PFSK-1 (cell line): ENCODE data around the gene GIMAP8.

Source experiments
- FOXP2 ChIP-seq: optimal IDR thresholded peaks from 2 replicates; pipeline ENCODE3; 2011; ENCODE audit warnings: borderline replicate concordance, control low read depth, inconsistent platforms; ENCODE audit not compliant: insufficient read depth; ENCODE audit errors: extremely low read length, extremely low read depth
- POLR2AphosphoS5 ChIP-seq: IDR thresholded peaks from 2 replicates; pipeline ENCODE4 v1.6.1; 2012; ENCODE audit warnings: low read depth, mild to moderate bottlenecking, control low read depth, low read length, moderate library complexity
- REST ChIP-seq, 2 experiments: IDR thresholded peaks; 2 replicates each; pipeline versions ENCODE4 v1.6.1 to v1.8.0; 2011 to 2012; ENCODE audit warnings: low read depth in 2 of 2, low read length in 2 of 2, control low read depth in 1 of 2, inconsistent platforms in 1 of 2, mild to moderate bottlenecking in 1 of 2, moderate library complexity in 1 of 2; ENCODE audit not compliant: insufficient read depth in 1 of 2
- SIN3A ChIP-seq: IDR thresholded peaks from 2 replicates; pipeline ENCODE4 v1.6.1; 2012; ENCODE audit warnings: mild to moderate bottlenecking, low read length, moderate library complexity, borderline replicate concordance; ENCODE audit not compliant: insufficient read depth
- TAF1 ChIP-seq: IDR thresholded peaks from 2 replicates; pipeline ENCODE4 v1.6.1; 2012; ENCODE audit warnings: low read length, control low read depth, borderline replicate concordance; ENCODE audit not compliant: insufficient read depth

The GIMAP8 gene

GRCh38 chr7:150412016-150412415 is 38.4 kb upstream of the GIMAP8 start:
- TF ChIP-seq FOXP2 (no peak), SIN3A (no peak), REST (IDR thresholded peaks at IDR 0.05; ENCODE audit: insufficient read depth in 1 of 2, low read depth in 2 of 2, low read length in 2 of 2) (no peak), TAF1 (no peak), POLR2AphosphoS5 (no peak)

DNA sequence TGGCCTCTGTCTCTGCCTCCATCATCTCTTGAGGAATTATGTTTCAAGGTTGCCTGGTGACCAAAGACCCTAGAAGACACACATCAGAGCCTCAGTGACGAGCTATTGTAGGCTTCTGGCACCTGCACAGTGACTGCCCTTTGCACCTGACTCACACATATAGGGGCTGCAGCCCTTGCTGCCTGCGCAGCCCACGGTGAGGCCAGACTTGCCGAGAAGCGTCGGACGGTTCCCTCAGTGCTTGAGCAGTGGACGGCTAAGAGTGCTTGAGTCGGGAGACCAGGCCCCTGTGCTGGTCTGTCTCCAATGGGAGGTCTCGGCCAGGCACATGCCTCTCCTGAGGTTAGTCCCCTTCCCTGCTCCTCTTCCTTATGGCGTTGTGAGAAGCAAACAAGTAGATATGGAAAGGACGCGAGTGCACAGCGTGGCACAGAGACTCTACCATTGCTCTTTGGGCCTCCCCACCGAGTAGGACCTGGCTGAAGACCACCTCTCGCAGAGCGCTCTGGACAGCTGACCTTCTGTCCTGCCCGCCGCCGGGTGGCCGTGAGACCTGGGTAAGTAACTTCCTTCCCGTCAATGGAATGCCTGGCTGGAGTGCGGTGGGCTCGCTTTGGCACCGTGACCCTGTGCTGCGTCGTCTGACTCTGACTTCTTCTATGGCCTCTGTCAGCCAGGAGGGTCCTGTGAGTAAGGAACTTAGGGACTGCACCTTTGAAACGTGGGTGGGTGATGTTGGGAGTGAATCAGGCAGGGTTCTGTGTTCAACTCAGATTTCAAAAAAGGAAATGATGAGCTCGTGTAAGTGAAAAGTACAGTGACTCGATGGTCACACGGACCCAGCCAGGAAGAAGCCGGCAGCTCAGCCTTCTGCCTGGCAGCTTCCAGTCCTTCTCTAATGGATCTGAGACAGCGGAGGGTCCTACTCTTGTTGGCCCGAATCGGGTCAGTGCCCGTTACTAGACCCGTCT is 37.6 kb upstream of the GIMAP8 start:
- TF ChIP-seq TAF1 (no peak), SIN3A (no peak), POLR2AphosphoS5 (no peak), FOXP2 (no peak), REST (IDR thresholded peaks at IDR 0.05; ENCODE audit: insufficient read depth in 1 of 2, low read depth in 2 of 2, low read length in 2 of 2) (no peak)

DNA sequence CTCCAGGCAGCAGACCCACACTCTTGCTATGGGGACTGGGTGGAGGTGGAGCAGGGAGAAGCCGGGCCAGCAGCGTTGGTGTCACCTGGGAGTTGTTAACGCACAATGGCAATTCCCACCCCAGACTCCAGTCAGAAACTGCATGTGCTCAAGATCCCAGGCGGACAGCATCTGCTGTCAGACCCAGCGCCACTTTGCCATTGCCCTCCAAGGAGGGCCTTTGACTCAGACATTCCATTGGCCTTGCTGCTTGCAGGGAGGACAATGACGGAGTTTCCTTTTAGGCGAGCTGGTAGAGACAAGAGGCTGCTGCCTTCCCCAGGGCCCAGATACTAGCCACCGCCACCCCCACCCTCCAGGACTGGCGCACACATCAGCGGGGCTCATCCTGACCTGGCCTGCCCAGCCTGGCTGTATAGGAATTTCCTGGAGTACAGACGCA is 36.8 kb upstream of the GIMAP8 start:
- TF ChIP-seq SIN3A (no peak), REST (IDR thresholded peaks at IDR 0.05; ENCODE audit: insufficient read depth in 1 of 2, low read depth in 2 of 2, low read length in 2 of 2) (no peak), POLR2AphosphoS5 (no peak), FOXP2 (no peak), TAF1 (no peak)

GRCh38 chr7:150415161-150416153 is 35.0 kb upstream of the GIMAP8 start:
- TF ChIP-seq REST (IDR thresholded peaks at IDR 0.05; ENCODE audit: insufficient read depth in 1 of 2, low read depth in 2 of 2, low read length in 2 of 2): no peak
- TF ChIP-seq FOXP2: no peak
- TF ChIP-seq POLR2AphosphoS5: no peak
- no peak for TF ChIP-seq TAF1
- TF ChIP-seq SIN3A: no peak
